ENCODE data around the gene SLC6A4.

SLC6A4 gene

DNA sequence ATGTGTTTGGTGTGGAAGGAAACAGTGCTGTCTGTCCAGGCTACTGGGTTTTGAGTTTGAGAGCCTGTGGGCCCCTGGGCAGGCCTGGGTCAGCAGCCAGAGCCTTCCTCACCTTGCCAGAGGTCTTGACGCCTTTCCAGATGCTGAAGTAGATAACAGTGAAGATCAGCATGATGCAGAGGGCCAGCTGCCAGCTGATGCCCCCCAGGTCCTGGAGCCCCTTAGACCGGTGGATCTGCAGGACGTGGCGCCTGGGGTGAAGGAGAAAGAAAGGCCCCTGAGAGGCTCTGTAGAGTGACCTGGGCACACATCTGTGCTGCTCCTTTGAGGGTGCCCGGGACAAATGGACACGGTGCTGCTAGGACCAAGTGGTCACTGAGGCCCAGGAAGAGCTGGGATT is 18.4 kb downstream of the SLC6A4 start:
- POLR2A ChIA-PET: no interaction called here
- no peak for DNase-seq

DNA sequence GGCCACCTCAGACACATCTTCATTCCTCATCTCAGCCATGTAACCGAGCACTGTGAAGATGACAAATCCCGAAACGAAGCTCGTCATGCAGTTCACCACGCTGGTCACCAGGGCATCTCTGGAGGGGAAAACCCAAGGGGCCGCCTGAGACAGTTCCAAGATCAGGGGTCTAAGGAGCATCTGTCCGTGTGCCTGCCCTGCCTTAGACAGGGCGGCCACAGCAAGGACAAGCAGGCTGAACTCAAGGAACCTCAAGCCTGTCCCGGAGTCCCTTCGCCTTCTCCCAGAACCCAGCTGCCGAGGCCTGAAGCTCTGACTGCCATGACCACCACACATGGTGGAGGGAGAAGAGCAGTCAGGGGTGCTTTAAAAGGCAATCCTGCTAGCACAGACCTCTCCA is 22.7 kb downstream of the SLC6A4 start:
- H3K27me3 ChIP-seq (replicated peaks in 2 of 5; ENCODE audit: control insufficient read depth in 4 of 5, insufficient read depth in 5 of 5, low read length in 4 of 5): peaks cover 0 to 5% (median 0%) of the 10 kb centered on the region in 5 experiments
- no peaks in the 10 kb centered on the region for H3K36me3 ChIP-seq (ENCODE audit: control insufficient read depth in 4 of 4, insufficient read depth in 4 of 4, low read length in 3 of 4)
- peaks cover 0 to 4% (median 0%) of the 10 kb centered on the region in 4 experiments for H3K4me1 ChIP-seq (ENCODE audit: control extremely low read depth in 1 of 4, control insufficient read depth in 4 of 4, insufficient read depth in 4 of 4, low read length in 3 of 4)
- POLR2A ChIA-PET: no interaction called here
- H3K9me3 ChIP-seq (ENCODE audit: control extremely low read depth in 1 of 5, control insufficient read depth in 4 of 5, insufficient read depth in 2 of 5, low read depth in 1 of 5, low read length in 4 of 5): no peaks in the 10 kb centered on the region
- H3K27ac ChIP-seq (ENCODE audit: insufficient read depth in 1 of 2, low read depth in 1 of 2, low read length in 2 of 2, poor library complexity in 1 of 2, severe bottlenecking in 2 of 2): no peak overlapping the region
- DNase-seq: no peak
- CTCF ChIA-PET: interaction anchor here (0.5 to 1.0 kb wide), 2 partner anchors 9 to 17 kb away, joined by 3 read pairs; no protein-coding TSS in a partner anchor
- WGBS (ENCODE audit: insufficient coverage): 98% methylated on average over 11 of the region's 11 CpGs
- H3K4me3 ChIP-seq (ENCODE audit: control insufficient read depth in 1 of 7, extremely low read depth in 1 of 7, insufficient read depth in 4 of 7, low read depth in 2 of 7, low read length in 6 of 7): no peak overlapping the region

More for the DNA sequence above, 18.4 kb downstream of the SLC6A4 start:
- no peaks in the 10 kb centered on the region for H3K36me3 ChIP-seq (ENCODE audit: control insufficient read depth in 4 of 4, insufficient read depth in 4 of 4, low read length in 3 of 4)
- no peaks in the 10 kb centered on the region for H3K4me1 ChIP-seq (ENCODE audit: control extremely low read depth in 1 of 4, control insufficient read depth in 4 of 4, insufficient read depth in 4 of 4, low read length in 3 of 4)
- WGBS (ENCODE audit: insufficient coverage): 96% methylated on average over 6 of the region's 6 CpGs
- no peak overlapping the region for H3K4me3 ChIP-seq (ENCODE audit: control insufficient read depth in 1 of 7, extremely low read depth in 1 of 7, insufficient read depth in 4 of 7, low read depth in 2 of 7, low read length in 6 of 7)
- H3K27me3 ChIP-seq (replicated peaks in 2 of 5; ENCODE audit: control insufficient read depth in 4 of 5, insufficient read depth in 5 of 5, low read length in 4 of 5): no peaks in the 10 kb centered on the region
- H3K9me3 ChIP-seq (ENCODE audit: control extremely low read depth in 1 of 5, control insufficient read depth in 4 of 5, insufficient read depth in 2 of 5, low read depth in 1 of 5, low read length in 4 of 5): no peaks in the 10 kb centered on the region
- CTCF ChIA-PET: no interaction called here
- H3K27ac ChIP-seq (ENCODE audit: insufficient read depth in 1 of 2, low read depth in 1 of 2, low read length in 2 of 2, poor library complexity in 1 of 2, severe bottlenecking in 2 of 2): no peak overlapping the region

DNA sequence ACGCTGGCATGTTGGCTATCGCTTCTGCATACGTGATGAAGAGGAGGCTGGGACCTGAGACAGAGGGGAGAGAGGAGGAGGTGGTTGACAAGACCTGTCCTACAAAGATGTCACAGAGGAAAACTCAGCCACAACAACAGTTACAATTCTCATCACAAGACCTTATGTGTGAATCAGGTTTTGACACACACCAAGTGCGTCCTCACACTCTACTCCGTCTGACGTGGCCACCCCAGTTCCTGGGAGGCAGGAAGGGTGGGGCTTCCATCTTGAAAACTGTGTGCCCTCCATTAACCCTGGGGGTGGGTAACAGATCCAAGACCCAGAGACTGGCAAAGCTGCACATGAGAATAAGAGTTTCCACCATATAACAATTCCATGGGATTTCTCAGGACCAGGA is 24.1 kb downstream of the SLC6A4 start:
- no peaks in the 10 kb centered on the region for H3K9me3 ChIP-seq (ENCODE audit: control extremely low read depth in 1 of 5, control insufficient read depth in 4 of 5, insufficient read depth in 2 of 5, low read depth in 1 of 5, low read length in 4 of 5)
- no peak overlapping the region for H3K4me3 ChIP-seq (ENCODE audit: control insufficient read depth in 1 of 7, extremely low read depth in 1 of 7, insufficient read depth in 4 of 7, low read depth in 2 of 7, low read length in 6 of 7)
- H3K27ac ChIP-seq (ENCODE audit: insufficient read depth in 1 of 2, low read depth in 1 of 2, low read length in 2 of 2, poor library complexity in 1 of 2, severe bottlenecking in 2 of 2): no peak overlapping the region
- no peak for DNase-seq
- peaks cover 0 to 10% (median 0%) of the 10 kb centered on the region in 5 experiments for H3K27me3 ChIP-seq (replicated peaks in 2 of 5; ENCODE audit: control insufficient read depth in 4 of 5, insufficient read depth in 5 of 5, low read length in 4 of 5)
- WGBS (ENCODE audit: insufficient coverage): 89% methylated on average over 6 of the region's 6 CpGs
- no peaks in the 10 kb centered on the region for H3K36me3 ChIP-seq (ENCODE audit: control insufficient read depth in 4 of 4, insufficient read depth in 4 of 4, low read length in 3 of 4)
- ChIA-PET POLR2A (no interaction called here), CTCF (interaction anchor here (1.1 kb wide), 1 partner anchor 12 kb away, joined by 3 read pairs; no protein-coding TSS in a partner anchor)
- peaks cover 0 to 4% (median 0%) of the 10 kb centered on the region in 4 experiments for H3K4me1 ChIP-seq (ENCODE audit: control extremely low read depth in 1 of 4, control insufficient read depth in 4 of 4, insufficient read depth in 4 of 4, low read length in 3 of 4)

DNA sequence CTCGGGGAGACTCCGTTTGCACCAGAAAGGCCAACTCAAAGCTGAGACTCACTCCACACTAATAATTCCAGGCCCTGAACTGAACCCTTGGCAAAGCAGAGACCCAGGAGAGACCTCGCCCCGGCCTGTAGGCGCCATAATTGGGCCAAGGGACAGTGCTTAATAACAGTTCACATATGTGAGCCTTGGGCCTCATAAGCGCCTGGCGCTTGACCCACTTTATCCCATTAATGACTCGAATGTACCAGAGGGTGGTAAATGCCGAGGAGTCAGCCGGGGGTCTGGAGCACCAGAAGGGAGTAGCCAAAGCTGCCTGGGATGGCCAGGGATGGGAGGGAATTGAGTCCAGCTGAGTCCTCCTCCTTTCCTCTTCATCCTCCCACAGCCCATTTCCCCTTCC is 24.6 kb downstream of the SLC6A4 start:
- Histone ChIP-seq H3K36me3 (ENCODE audit: control insufficient read depth in 4 of 4, insufficient read depth in 4 of 4, low read length in 3 of 4) (no peaks in the 10 kb centered on the region), H3K4me1 (ENCODE audit: control extremely low read depth in 1 of 4, control insufficient read depth in 4 of 4, insufficient read depth in 4 of 4, low read length in 3 of 4) (peaks cover 0 to 4% (median 0%) of the 10 kb centered on the region in 4 experiments), H3K4me3 (ENCODE audit: control insufficient read depth in 1 of 7, extremely low read depth in 1 of 7, insufficient read depth in 4 of 7, low read depth in 2 of 7, low read length in 6 of 7) (no peak overlapping the region), H3K9me3 (ENCODE audit: control extremely low read depth in 1 of 5, control insufficient read depth in 4 of 5, insufficient read depth in 2 of 5, low read depth in 1 of 5, low read length in 4 of 5) (no peaks in the 10 kb centered on the region), H3K27ac (ENCODE audit: insufficient read depth in 1 of 2, low read depth in 1 of 2, low read length in 2 of 2, poor library complexity in 1 of 2, severe bottlenecking in 2 of 2) (no peak overlapping the region), H3K27me3 (replicated peaks in 2 of 5; ENCODE audit: control insufficient read depth in 4 of 5, insufficient read depth in 5 of 5, low read length in 4 of 5) (peaks cover 0 to 10% (median 0%) of the 10 kb centered on the region in 5 experiments)
- ChIA-PET POLR2A (no interaction called here), CTCF (no interaction called here)
- DNase-seq: no peak
- 100% methylated on average over 5 of the region's 10 CpGs for WGBS (ENCODE audit: insufficient coverage)

DNA sequence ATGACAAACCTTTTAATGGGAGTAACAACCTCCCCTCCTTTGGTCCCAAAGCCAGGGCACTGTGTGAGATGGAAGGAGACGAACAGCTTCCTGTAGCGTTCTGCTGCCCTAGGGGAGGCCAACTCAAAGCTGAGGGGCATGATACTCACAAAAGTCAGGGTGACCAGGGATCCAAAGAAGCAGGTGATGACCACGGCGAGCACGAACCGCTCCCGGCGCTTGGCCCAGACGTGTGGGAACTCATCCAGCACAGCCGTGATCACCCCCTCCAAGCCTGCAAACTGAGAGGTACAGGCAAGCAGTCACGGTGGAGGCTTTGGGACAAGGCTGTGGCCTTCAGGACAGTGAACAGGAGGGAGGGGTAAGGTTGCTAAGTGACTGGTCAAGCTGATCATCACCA is 25.1 kb downstream of the SLC6A4 start:
- peaks cover 0 to 10% (median 0%) of the 10 kb centered on the region in 5 experiments for H3K27me3 ChIP-seq (replicated peaks in 2 of 5; ENCODE audit: control insufficient read depth in 4 of 5, insufficient read depth in 5 of 5, low read length in 4 of 5)
- H3K4me3 ChIP-seq (ENCODE audit: control insufficient read depth in 1 of 7, extremely low read depth in 1 of 7, insufficient read depth in 4 of 7, low read depth in 2 of 7, low read length in 6 of 7): no peak overlapping the region
- POLR2A ChIA-PET: no interaction called here
- H3K36me3 ChIP-seq (ENCODE audit: control insufficient read depth in 4 of 4, insufficient read depth in 4 of 4, low read length in 3 of 4): no peaks in the 10 kb centered on the region
- no peaks in the 10 kb centered on the region for H3K9me3 ChIP-seq (ENCODE audit: control extremely low read depth in 1 of 5, control insufficient read depth in 4 of 5, insufficient read depth in 2 of 5, low read depth in 1 of 5, low read length in 4 of 5)
- DNase-seq: no peak
- H3K4me1 ChIP-seq (ENCODE audit: control extremely low read depth in 1 of 4, control insufficient read depth in 4 of 4, insufficient read depth in 4 of 4, low read length in 3 of 4): peaks cover 0 to 4% (median 0%) of the 10 kb centered on the region in 4 experiments
- CTCF ChIA-PET: no interaction called here
- no peak overlapping the region for H3K27ac ChIP-seq (ENCODE audit: insufficient read depth in 1 of 2, low read depth in 1 of 2, low read length in 2 of 2, poor library complexity in 1 of 2, severe bottlenecking in 2 of 2)
- WGBS (ENCODE audit: insufficient coverage): 96% methylated on average over 11 of the region's 11 CpGs

DNA sequence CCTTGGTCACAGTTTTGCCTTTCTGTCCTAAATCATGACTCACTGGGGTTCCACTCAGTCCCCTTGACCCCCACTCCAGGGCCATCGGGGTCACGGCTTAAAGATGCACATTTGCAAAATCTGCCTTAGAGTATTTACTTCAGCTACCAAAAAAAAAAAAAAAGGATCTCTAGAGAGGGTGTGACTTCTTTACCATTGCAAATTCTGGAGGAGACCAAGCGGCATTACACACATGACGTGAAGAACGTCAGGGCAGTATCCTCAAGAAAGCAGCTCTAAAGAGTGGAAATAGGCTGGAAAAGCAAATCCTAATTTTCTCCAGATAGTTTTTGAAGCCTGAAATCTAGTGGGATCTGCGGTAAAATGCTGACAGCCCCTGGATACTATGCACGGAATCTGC is 25.6 kb downstream of the SLC6A4 start:
- peaks cover 0 to 4% (median 0%) of the 10 kb centered on the region in 4 experiments for H3K4me1 ChIP-seq (ENCODE audit: control extremely low read depth in 1 of 4, control insufficient read depth in 4 of 4, insufficient read depth in 4 of 4, low read length in 3 of 4)
- ChIA-PET POLR2A (no interaction called here), CTCF (no interaction called here)
- H3K9me3 ChIP-seq (ENCODE audit: control extremely low read depth in 1 of 5, control insufficient read depth in 4 of 5, insufficient read depth in 2 of 5, low read depth in 1 of 5, low read length in 4 of 5): no peaks in the 10 kb centered on the region
- no peak for DNase-seq
- 98% methylated on average over 5 of the region's 7 CpGs for WGBS (ENCODE audit: insufficient coverage)
- H3K27me3 ChIP-seq (replicated peaks in 2 of 5; ENCODE audit: control insufficient read depth in 4 of 5, insufficient read depth in 5 of 5, low read length in 4 of 5): peaks cover 0 to 10% (median 0%) of the 10 kb centered on the region in 5 experiments
- no peak overlapping the region for H3K27ac ChIP-seq (ENCODE audit: insufficient read depth in 1 of 2, low read depth in 1 of 2, low read length in 2 of 2, poor library complexity in 1 of 2, severe bottlenecking in 2 of 2)
- no peak overlapping the region for H3K4me3 ChIP-seq (ENCODE audit: control insufficient read depth in 1 of 7, extremely low read depth in 1 of 7, insufficient read depth in 4 of 7, low read depth in 2 of 7, low read length in 6 of 7)
- H3K36me3 ChIP-seq (ENCODE audit: control insufficient read depth in 4 of 4, insufficient read depth in 4 of 4, low read length in 3 of 4): no peaks in the 10 kb centered on the region

DNA sequence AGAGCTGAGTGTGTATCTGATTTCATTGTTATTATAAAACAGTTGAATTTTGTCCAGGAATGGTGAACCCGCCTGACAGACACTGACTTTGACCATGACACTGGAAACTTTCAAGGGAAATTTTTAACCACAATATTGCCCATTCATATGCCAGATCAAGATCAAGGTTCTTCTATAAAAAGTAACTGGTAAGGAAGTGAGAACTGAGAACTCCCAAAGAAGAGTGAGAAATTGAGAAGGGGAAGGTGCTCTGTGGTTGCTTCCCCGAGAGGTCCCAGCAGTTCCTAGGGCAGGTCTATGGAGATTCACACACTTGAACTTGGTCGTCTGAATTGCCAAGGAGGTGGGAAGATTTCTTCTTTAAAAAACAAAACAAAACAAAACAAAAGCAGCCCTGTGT is 27.3 kb downstream of the SLC6A4 start:
- H3K4me1 ChIP-seq (ENCODE audit: control extremely low read depth in 1 of 4, control insufficient read depth in 4 of 4, insufficient read depth in 4 of 4, low read length in 3 of 4): peaks cover 0 to 4% (median 0%) of the 10 kb centered on the region in 4 experiments
- H3K27ac ChIP-seq (ENCODE audit: insufficient read depth in 1 of 2, low read depth in 1 of 2, low read length in 2 of 2, poor library complexity in 1 of 2, severe bottlenecking in 2 of 2): no peak overlapping the region
- H3K9me3 ChIP-seq (ENCODE audit: control extremely low read depth in 1 of 5, control insufficient read depth in 4 of 5, insufficient read depth in 2 of 5, low read depth in 1 of 5, low read length in 4 of 5): no peaks in the 10 kb centered on the region
- no peaks in the 10 kb centered on the region for H3K36me3 ChIP-seq (ENCODE audit: control insufficient read depth in 4 of 4, insufficient read depth in 4 of 4, low read length in 3 of 4)
- POLR2A ChIA-PET: no interaction called here
- no CpG with 5 or more reads among the region's 3 CpGs for WGBS (ENCODE audit: insufficient coverage)
- H3K27me3 ChIP-seq (replicated peaks in 2 of 5; ENCODE audit: control insufficient read depth in 4 of 5, insufficient read depth in 5 of 5, low read length in 4 of 5): peaks cover 0 to 11% (median 0%) of the 10 kb centered on the region in 5 experiments
- H3K4me3 ChIP-seq (ENCODE audit: control insufficient read depth in 1 of 7, extremely low read depth in 1 of 7, insufficient read depth in 4 of 7, low read depth in 2 of 7, low read length in 6 of 7): no peak overlapping the region
- no peak for DNase-seq
- CTCF ChIA-PET: no interaction called here
